GM19397 (cell line): ENCODE data around the gene PRDM16.

Experiments
- ATAC-seq: cut with Tn5 transposase; IDR thresholded peaks from one replicate; pipeline ENCODE4 v1.9.1; 2021; ENCODE audit warnings: mild to moderate bottlenecking, moderate library complexity; ENCODE audit not compliant: unreplicated experiment

PRDM16 gene

GRCh38 chr1:3433596-3434320 is 364.8 kb downstream of the PRDM16 start:
- ATAC-seq: no peak

GRCh38 chr1:3434406-3435110 is 365.6 kb downstream of the PRDM16 start:
- no peak for ATAC-seq

GRCh38 chr1:3435666-3436065 is 366.7 kb downstream of the PRDM16 start:
- ATAC-seq: no peak

- ATAC-seq: no peak
These were observed 367.4 kb downstream of the PRDM16 start for GRCh38 chr1:3436451-3436850.

DNA sequence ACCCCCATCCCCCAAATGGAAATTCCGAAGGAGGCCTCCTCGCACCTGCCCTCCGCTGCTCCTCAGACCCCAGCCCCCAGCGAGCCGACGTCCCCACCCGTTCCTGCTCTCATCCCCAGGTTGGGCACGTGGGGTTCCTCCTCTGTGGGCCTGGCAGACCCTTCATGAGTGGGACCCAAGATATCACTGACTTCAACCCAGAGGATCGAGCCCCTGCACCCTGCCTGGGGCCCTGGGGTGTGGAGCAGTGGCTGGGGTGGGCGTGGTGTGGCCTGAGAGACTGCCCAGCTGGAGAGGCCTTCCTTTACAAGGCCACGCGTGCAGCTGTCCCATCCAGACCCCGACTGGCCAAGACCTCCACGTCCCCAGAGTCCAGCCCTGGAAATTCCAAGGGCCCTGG is 367.9 kb downstream of the PRDM16 start:
- ATAC-seq: no peak

DNA sequence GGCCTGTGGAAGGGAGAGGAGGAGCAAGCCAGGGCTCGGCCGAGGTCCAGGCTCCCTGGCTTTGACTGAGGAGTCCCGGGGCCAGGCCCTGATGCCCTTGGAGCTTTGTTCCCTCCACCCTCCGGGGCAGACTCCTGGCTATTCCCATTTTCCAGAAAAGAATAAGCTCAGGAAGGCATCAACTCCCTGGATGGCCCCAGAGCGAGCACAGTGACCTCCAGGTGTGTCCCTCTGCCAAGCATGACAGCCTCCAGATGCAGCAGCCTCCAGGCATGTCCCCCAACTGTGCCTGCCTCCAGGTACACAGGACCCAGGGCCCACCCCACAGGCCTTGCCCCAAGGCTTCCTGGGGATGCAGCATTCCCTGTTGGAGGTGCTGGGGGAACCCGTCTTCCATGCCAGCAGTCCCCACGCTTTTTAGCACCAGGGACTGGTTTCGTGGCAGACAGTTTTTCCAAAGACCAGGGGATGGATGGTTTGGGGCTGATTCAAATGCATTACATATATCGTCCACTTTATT is 369.7 kb downstream of the PRDM16 start:
- ATAC-seq: no peak

- ATAC-seq: no peak
These were observed 370.6 kb downstream of the PRDM16 start for GRCh38 chr1:3439346-3440299.

DNA sequence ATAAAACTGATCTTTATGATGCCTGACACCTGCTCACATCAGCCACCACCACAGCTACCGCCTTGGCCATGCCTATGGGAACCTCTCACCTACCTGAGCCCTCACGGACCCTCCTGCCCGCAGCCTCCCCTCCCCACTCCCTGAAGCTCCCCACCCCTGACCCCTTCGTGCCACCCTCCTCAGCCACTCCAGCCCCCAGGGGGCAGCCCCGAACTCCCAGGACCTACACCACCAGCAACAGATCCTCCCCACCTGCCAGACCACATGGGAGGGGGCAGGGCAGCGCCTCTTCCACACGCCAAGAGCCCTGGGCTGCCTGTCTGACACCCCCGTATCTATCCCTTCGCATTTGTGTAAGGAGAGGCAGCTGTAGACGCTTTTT is 371.3 kb downstream of the PRDM16 start:
- ATAC-seq: no peak

DNA sequence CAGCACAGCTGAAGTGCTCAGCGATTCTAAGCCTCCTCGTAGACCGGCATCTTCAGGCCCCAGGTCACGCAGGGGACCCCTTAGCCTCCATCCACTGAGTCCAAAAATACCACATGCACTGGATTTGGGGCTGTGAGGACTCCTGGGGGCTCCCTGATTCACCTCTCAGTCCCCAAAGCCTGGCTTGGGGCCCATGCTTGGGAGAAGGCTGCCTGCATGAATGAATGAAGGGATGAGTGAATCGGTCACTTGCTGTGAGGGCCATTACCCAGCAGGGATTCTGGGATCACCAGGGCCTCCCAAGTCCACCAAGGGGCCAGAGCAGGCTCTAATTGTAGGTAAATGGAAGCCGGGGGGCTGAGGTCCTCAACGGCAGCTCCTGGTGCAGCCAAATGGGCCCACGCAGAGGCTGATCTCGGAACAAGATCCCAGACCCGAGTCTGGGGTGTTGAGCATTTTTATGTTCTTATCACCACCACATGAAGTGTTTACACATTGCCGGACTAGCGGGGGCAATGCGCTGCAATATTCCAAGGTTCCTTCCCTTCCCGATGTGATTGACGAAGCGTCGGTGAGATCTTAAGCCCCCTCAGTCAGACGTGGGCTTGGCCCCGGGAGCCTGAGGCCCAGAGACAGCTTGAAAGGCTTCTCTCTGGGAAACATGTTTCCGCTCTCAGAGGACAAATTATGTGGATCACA is 371.9 kb downstream of the PRDM16 start:
- no peak for ATAC-seq

- no peak for ATAC-seq
These were observed 372.4 kb downstream of the PRDM16 start for GRCh38 chr1:3441410-3441847.

GRCh38 chr1:3441880-3442279 is 372.9 kb downstream of the PRDM16 start:
- no peak for ATAC-seq

DNA sequence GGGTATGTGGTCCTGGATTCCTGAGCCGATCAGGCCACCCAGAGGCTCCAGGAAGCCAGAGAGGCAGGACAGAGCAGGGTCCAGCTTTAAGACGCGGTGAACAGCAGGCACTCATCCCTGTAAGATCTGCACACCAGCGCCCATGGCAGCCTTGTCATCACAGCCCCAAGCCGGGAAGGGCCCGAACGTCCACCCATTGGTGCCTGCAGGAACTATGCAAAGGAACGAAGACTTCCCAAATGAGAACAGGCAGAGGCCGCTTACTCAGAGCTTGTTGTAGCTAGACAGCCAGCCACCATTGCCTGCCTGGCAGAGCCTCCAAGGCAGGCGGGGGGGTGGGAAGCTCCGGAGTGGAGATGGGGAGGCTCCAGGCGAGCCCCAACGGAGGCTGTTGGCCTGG is 373.3 kb downstream of the PRDM16 start:
- ATAC-seq: no peak

GRCh38 chr1:3442901-3443300 is 373.9 kb downstream of the PRDM16 start:
- ATAC-seq: no peak

GRCh38 chr1:3443807-3444206 is 374.8 kb downstream of the PRDM16 start:
- no peak for ATAC-seq

GRCh38 chr1:3444298-3444697 is 375.3 kb downstream of the PRDM16 start:
- ATAC-seq: no peak

- ATAC-seq: no peak
These were observed 375.7 kb downstream of the PRDM16 start for GRCh38 chr1:3444736-3445135.

DNA sequence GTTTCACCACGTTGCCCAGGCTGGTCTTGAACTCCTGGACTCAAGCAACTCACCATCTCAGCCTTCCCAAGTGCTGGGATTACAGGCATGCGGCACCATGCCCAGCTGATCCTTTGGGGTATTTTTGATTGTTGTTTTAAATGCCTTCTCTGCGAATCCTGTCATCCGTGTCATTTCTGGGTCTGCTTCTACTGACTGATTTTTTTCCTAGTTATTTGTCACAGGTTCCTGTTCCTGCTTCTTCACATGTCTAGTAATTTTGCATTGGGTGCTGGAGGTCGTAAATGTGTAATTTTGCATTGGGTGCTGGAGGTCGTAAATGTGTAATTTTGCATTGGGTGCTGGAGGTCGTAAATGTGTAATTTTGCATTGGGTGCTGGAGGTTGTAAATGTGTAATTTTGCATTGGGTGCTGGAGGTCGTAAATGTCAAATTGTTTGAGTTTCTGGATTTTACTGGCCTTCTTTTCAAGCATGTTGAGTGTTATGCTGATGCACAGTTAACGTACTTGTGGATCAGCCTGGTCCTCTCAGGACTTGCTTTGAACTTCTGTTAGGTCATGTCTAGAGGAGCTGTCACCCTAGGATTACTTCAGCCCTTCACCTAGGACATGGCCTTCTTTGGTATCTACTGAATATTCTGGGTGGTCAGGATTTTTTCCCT is 381.3 kb downstream of the PRDM16 start:
- no peak for ATAC-seq

DNA sequence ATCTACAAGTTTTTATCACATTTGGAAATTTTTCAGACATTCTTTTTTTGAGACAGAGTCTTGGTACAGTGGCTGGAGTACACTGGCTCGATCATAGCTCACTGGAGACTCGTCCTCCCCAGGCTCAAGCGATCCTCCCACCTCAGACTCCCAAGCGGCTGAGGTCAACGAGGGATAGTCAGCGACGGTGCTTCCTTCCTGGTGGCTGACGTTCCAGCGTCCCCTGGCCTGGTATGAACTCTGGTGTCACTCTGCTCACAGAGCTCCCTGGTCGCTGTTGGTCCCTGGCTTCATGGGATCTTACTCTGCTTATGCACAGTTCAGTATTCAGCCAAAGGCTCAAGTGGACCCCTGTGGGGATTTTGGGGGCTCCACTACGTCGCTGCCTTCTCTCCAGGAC is 382.0 kb downstream of the PRDM16 start:
- ATAC-seq: no peak

DNA sequence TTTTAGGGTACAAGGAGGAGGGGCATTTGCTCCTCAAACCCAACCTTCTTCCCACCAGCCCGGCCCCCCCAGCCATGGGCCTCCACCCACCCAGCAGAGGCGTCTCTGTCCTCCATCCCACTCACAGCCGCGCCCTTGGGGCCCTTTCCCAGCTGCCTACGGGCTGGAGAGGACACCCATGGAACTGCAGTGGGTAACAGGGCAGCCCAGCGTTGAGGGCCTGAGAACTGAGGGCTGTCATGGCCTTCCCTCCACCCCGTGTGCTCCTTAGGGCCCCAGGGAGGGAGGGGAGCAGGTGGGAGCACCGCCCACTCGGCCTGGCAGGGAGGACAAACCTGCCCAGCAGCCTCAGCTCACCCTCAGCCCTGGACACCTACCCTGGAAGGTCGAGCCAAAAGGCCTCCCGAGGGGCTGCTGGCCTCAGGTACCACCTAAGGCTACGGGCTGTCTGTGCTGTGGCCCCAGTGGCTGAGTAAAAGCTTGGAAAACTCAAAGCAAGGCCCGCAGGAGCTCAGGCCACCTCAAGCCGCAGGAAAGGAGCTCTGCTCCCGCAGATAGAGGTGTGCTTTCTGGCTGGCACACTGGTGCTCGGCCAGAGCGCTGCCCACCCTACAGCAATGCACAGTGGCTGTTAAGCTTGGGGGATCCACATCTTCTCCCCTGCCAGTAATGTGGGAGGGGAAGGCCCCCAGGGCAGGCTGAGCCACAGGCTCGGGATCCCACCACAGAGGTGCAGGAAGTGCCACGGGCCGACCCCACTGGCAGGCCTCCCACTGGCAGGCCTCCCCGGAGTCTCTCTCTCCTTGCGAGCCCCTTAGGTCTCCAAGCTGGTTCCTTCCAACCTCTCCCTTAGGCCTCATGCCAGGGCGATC is 383.2 kb downstream of the PRDM16 start:
- ATAC-seq: no peak
